Measurements from ENCODE around the gene EMILIN2. TPM values are rescaled to one million over a fixed set of nuclear protein-coding genes. Genes with fewer than 3 reads are reported as not detected.
"Not testable (repeated sequence)": the region's sequence is repeated elsewhere in the genome, so short reads cannot be mapped to it uniquely, and the experiment has no call there.

Gene EMILIN2
- total RNA-seq, 1 experiment from 2014 or later = 2.3 TPM

DNA sequence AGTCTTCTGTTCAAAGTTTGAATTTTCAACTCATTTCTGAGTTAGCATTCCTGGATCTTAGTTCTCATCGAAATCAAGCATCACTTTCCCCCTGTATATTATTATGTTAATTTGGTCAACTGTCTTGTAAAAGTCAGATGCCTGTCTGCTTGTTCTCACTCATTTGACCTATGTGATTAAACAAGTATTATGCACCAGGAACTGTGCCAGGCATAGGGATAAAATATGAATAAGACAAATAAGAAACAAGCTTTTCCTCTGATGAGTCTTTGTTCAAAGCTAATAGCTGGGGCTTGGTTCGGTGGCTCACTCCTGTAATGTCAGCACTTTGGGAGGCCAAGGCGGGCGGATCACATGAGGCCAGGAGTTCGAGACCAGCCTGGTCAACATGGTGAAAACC is 19.7 kb upstream of the EMILIN2 start:
- H3K27me3 ChIP-seq (ENCODE audit: low read length) = no peaks in the 10 kb centered on the region
- H3K27ac ChIP-seq (ENCODE audit: low read length) = no peak overlapping the region
- H3K4me3 ChIP-seq (ENCODE audit: low read length) = no peak overlapping the region
- no peak overlapping the region for H3K9ac ChIP-seq (ENCODE audit: low read length)
- no peaks in the 10 kb centered on the region for H3K79me2 ChIP-seq (ENCODE audit: low read length)
- no peaks in the 10 kb centered on the region for H4K20me1 ChIP-seq (ENCODE audit: insufficient read depth, low read depth, low read length)
- H3K4me2 ChIP-seq (ENCODE audit: low read depth, low read length, poor library complexity, severe bottlenecking) = no peak overlapping the region
- no peaks in the 10 kb centered on the region for H3K9me2 ChIP-seq (replicated peaks; ENCODE audit: insufficient read depth, low read length)
- H3K9me3 ChIP-seq (ENCODE audit: low read length) = no peaks in the 10 kb centered on the region
- no peaks in the 10 kb centered on the region for H3K36me3 ChIP-seq (ENCODE audit: insufficient read depth, low read length)
- no peak for DNase-seq
- no peaks in the 10 kb centered on the region for H3K4me1 ChIP-seq (ENCODE audit: low read length)
- H2AFZ ChIP-seq (ENCODE audit: low read length) = no peak overlapping the region

DNA sequence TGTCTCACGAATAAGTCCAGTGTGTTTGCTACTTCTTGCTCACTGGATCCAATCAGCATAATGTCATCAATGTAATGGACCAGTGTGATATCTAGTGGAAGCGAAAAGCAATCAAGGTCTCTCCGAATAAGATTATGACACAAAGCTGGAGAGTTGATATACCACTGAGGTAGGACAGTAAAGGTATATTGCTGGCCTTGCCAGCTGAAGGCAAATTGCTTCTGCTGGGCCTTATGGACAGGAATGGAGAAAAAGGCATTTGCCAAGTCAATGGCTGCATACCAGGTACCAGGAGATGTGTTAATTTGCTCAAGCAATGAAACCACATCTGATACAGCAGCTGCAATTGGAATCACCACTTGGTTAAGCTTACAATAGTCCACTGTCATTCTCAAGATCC is 10.7 kb upstream of the EMILIN2 start:
- not testable (repeated sequence) for DNase-seq; H2AFZ ChIP-seq (ENCODE audit: low read length); H3K4me1 ChIP-seq (ENCODE audit: low read length); H3K9me2 ChIP-seq (replicated peaks; ENCODE audit: insufficient read depth, low read length); H3K79me2 ChIP-seq (ENCODE audit: low read length); H3K27me3 ChIP-seq (ENCODE audit: low read length); H3K36me3 ChIP-seq (ENCODE audit: insufficient read depth, low read length); H3K27ac ChIP-seq (ENCODE audit: low read length); H4K20me1 ChIP-seq (ENCODE audit: insufficient read depth, low read depth, low read length); H3K9ac ChIP-seq (ENCODE audit: low read length); H3K4me2 ChIP-seq (ENCODE audit: low read depth, low read length, poor library complexity, severe bottlenecking); H3K9me3 ChIP-seq (ENCODE audit: low read length); H3K4me3 ChIP-seq (ENCODE audit: low read length)

DNA sequence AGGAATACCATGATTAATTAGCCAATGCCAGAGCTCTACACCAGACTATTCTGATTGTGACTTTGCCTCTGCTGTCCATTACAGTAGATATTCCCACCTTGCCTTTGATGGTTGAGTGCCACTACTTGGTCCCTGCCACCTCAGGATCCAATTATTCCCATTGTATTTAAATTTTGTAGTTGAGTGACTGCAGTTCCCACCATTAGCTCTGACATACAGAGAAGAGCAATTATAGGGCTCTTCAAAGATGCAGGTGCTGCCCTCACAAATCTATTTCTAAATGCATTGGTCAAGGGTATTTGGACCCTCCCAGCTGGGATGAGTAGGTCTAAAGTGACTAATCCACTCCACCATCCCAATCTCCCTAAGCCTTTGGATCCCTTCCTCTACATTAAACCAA is 9.5 kb upstream of the EMILIN2 start:
- not testable (repeated sequence) for H3K4me2 ChIP-seq (ENCODE audit: low read depth, low read length, poor library complexity, severe bottlenecking); H3K4me1 ChIP-seq (ENCODE audit: low read length); H3K27me3 ChIP-seq (ENCODE audit: low read length); H3K27ac ChIP-seq (ENCODE audit: low read length); H3K4me3 ChIP-seq (ENCODE audit: low read length); H2AFZ ChIP-seq (ENCODE audit: low read length); DNase-seq; H3K79me2 ChIP-seq (ENCODE audit: low read length); H3K9me3 ChIP-seq (ENCODE audit: low read length); H3K36me3 ChIP-seq (ENCODE audit: insufficient read depth, low read length); H3K9ac ChIP-seq (ENCODE audit: low read length); H4K20me1 ChIP-seq (ENCODE audit: insufficient read depth, low read depth, low read length); H3K9me2 ChIP-seq (replicated peaks; ENCODE audit: insufficient read depth, low read length)

DNA sequence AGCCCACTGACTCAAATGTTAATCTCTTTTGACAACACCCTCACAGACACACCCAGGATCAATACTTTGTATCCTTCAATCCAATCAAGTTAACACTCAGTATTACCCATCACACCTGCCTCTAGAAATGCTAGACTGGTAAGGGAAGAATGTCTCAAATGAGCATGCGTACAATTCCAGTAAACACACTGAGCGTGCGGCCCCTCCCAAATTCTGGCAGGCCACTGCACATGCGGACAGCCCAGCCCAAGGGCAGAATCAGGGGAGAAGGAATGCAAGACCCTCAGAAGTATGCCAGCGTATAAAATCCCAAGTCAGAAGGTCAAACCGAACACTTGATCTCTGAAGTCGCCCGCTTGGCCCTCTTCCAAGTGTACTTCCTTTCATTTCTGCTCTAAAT is 7.6 kb upstream of the EMILIN2 start:
- no peak overlapping the region for H2AFZ ChIP-seq (ENCODE audit: low read length)
- no peak overlapping the region for H3K4me2 ChIP-seq (ENCODE audit: low read depth, low read length, poor library complexity, severe bottlenecking)
- no peaks in the 10 kb centered on the region for H4K20me1 ChIP-seq (ENCODE audit: insufficient read depth, low read depth, low read length)
- no peaks in the 10 kb centered on the region for H3K36me3 ChIP-seq (ENCODE audit: insufficient read depth, low read length)
- no peaks in the 10 kb centered on the region for H3K9me2 ChIP-seq (replicated peaks; ENCODE audit: insufficient read depth, low read length)
- no peak for DNase-seq
- no peak overlapping the region for H3K9ac ChIP-seq (ENCODE audit: low read length)
- no peak overlapping the region for H3K27ac ChIP-seq (ENCODE audit: low read length)
- no peaks in the 10 kb centered on the region for H3K9me3 ChIP-seq (ENCODE audit: low read length)
- H3K4me1 ChIP-seq (ENCODE audit: low read length) = peaks cover 9% of the 10 kb centered on the region
- no peak overlapping the region for H3K4me3 ChIP-seq (ENCODE audit: low read length)
- no peaks in the 10 kb centered on the region for H3K27me3 ChIP-seq (ENCODE audit: low read length)
- H3K79me2 ChIP-seq (ENCODE audit: low read length) = no peaks in the 10 kb centered on the region

DNA sequence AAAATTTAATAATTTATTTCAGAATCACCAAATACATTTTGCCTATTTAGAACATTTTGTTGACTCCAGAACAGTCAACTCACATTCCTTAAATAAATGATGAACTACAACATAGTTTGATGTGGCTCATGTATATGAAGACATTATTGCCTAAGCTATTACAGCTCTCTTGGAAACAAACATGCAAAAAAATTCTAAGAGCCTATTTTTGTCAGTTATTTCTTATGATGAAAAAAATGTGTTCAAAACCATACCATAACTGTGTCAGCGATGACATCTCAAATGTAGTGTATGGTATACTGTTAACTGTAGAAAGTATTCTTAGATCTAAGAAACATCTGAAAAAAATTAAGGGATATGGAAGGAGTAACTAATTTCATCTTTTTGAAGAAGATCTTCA is 6.3 kb upstream of the EMILIN2 start:
- Histone ChIP-seq H3K9me3 (ENCODE audit: low read length) (no peaks in the 10 kb centered on the region), H3K79me2 (ENCODE audit: low read length) (no peaks in the 10 kb centered on the region), H3K4me3 (ENCODE audit: low read length) (no peak overlapping the region), H3K27me3 (ENCODE audit: low read length) (0 out of 2 replicates have a peak, but pooled peaks cover 2% of the 10 kb centered on the region), H3K4me2 (ENCODE audit: low read depth, low read length, poor library complexity, severe bottlenecking) (no peak overlapping the region), H3K4me1 (ENCODE audit: low read length) (peaks cover 15% of the 10 kb centered on the region), H3K27ac (ENCODE audit: low read length) (no peak overlapping the region), H3K36me3 (ENCODE audit: insufficient read depth, low read length) (no peaks in the 10 kb centered on the region), H2AFZ (ENCODE audit: low read length) (no peak overlapping the region), H4K20me1 (ENCODE audit: insufficient read depth, low read depth, low read length) (no peaks in the 10 kb centered on the region), H3K9ac (ENCODE audit: low read length) (no peak overlapping the region), H3K9me2 (replicated peaks; ENCODE audit: insufficient read depth, low read length) (no peaks in the 10 kb centered on the region)
- DNase-seq = no peak

DNA sequence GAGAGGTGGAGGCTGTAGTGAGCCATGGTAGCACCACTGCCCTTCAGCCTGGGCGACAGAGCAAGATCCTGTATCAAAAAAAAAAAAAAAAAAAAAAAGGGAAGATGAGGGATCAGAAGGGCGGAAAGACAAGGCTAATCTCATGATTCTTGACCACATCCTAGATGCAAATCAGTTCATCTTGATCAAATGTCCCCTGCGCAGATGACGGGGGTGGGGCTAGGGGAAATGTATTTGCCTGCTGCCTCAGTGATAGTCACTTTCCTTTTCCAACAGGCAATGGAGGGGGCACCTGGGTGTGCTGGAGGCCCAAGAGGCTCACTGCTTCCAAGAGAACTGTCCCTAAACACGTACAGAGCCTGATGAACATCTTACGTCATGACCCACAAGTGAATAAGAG is 3.7 kb upstream of the EMILIN2 start:
- H3K79me2 ChIP-seq (ENCODE audit: low read length) = no peaks in the 10 kb centered on the region
- 0 out of 2 replicates have a peak, but pooled peaks cover 2% of the 10 kb centered on the region for H3K27me3 ChIP-seq (ENCODE audit: low read length)
- no peak overlapping the region for H3K4me2 ChIP-seq (ENCODE audit: low read depth, low read length, poor library complexity, severe bottlenecking)
- no peaks in the 10 kb centered on the region for H3K9me3 ChIP-seq (ENCODE audit: low read length)
- no peak overlapping the region for H3K4me3 ChIP-seq (ENCODE audit: low read length)
- no peak for DNase-seq
- H2AFZ ChIP-seq (ENCODE audit: low read length) = no peak overlapping the region
- H3K4me1 ChIP-seq (ENCODE audit: low read length) = peaks cover 38% of the 10 kb centered on the region
- no peak overlapping the region for H3K27ac ChIP-seq (ENCODE audit: low read length)
- no peak overlapping the region for H3K9ac ChIP-seq (ENCODE audit: low read length)
- H4K20me1 ChIP-seq (ENCODE audit: insufficient read depth, low read depth, low read length) = no peaks in the 10 kb centered on the region
- H3K9me2 ChIP-seq (replicated peaks; ENCODE audit: insufficient read depth, low read length) = no peaks in the 10 kb centered on the region
- no peaks in the 10 kb centered on the region for H3K36me3 ChIP-seq (ENCODE audit: insufficient read depth, low read length)

DNA sequence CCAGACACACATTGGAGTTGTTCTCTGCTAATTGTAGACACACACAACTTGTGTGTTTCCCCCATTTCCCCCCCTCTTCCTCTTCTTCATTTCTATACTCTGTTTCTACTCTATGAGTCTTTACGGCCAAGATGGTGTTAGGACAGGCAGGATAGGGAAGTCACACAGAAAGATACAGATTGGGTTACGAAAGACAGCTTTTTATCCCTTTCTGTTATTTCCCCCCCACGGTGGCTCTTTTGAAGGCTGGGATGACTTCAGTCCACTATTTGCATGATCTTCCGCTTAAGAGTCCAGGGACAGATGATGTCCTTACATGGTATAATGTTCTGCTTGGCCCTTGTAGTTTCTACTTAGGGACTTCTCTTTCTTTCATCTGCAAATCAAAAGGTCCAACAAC is 1.6 kb upstream of the EMILIN2 start:
- no peak overlapping the region for H2AFZ ChIP-seq (ENCODE audit: low read length)
- H3K36me3 ChIP-seq (ENCODE audit: insufficient read depth, low read length) = no peaks in the 10 kb centered on the region
- no peaks in the 10 kb centered on the region for H4K20me1 ChIP-seq (ENCODE audit: insufficient read depth, low read depth, low read length)
- H3K27ac ChIP-seq (ENCODE audit: low read length) = no peak overlapping the region
- no peak overlapping the region for H3K4me3 ChIP-seq (ENCODE audit: low read length)
- no peaks in the 10 kb centered on the region for H3K79me2 ChIP-seq (ENCODE audit: low read length)
- no peak overlapping the region for H3K4me2 ChIP-seq (ENCODE audit: low read depth, low read length, poor library complexity, severe bottlenecking)
- peak; percentile 46 for DNase-seq
- peaks cover 7% of the 10 kb centered on the region; the same call in 1 of the 2 replicates for H3K27me3 ChIP-seq (ENCODE audit: low read length)
- peaks cover 45% of the 10 kb centered on the region for H3K4me1 ChIP-seq (ENCODE audit: low read length)
- no peaks in the 10 kb centered on the region for H3K9me2 ChIP-seq (replicated peaks; ENCODE audit: insufficient read depth, low read length)
- no peak overlapping the region for H3K9ac ChIP-seq (ENCODE audit: low read length)
- no peaks in the 10 kb centered on the region for H3K9me3 ChIP-seq (ENCODE audit: low read length)

DNA sequence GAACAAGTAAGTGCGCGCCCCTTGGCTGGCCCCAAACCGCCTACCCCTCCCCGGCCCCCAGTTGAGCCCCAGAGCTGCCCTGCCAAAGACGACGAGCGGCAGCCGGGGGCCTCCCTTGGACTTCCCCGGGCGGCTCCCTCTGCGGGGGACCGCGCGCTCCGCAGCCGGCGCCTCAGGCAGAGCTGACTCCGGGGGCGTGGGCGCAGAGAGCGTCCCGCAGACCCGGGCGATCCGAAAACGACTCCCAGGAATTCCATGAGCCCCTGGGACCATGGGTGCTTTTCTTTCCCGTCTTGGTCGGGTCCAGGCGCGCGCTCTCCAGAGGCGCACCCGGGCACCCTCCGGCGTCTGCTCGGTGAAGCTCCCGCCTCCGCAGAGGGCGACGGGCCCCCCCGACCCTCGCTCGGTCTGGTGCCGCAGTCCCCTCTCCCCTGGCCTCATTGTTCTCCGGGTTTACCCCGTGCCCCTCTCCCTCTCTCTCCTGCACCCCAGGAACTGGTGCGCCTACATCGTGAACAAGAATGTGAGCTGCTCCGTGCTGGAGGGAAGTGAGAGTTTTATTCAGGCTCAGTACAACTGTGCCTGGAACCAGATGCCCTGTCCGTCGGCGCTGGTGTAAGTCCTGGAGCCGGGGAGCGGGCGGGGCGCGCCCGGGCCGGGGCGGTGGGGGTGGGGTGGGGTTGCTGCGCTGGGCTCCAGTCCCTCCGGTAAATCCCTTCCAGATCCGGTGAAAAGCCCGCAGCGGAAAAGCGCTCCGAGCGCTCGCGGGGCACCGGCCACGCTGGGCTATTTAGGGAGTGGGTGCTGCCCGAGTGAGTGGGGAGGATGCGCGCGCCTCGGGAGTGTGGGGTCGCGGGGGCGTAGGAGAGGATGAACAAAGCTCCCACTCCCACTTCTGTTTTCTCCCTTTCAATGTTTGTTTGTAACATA is 776 bp downstream of the EMILIN2 start:
- H3K4me3 ChIP-seq (ENCODE audit: low read length) = peak overlapping the region; percentile 53
- peak overlapping the region; percentile 27; the same call in 1 of the 2 replicates for H2AFZ ChIP-seq (ENCODE audit: low read length)
- H3K79me2 ChIP-seq (ENCODE audit: low read length) = no peaks in the 10 kb centered on the region
- H3K4me2 ChIP-seq (ENCODE audit: low read depth, low read length, poor library complexity, severe bottlenecking) = peak overlapping the region; percentile 70
- no peak overlapping the region for H3K27ac ChIP-seq (ENCODE audit: low read length)
- no peaks in the 10 kb centered on the region for H4K20me1 ChIP-seq (ENCODE audit: insufficient read depth, low read depth, low read length)
- H3K9me2 ChIP-seq (replicated peaks; ENCODE audit: insufficient read depth, low read length) = no peaks in the 10 kb centered on the region
- H3K4me1 ChIP-seq (ENCODE audit: low read length) = peaks cover 45% of the 10 kb centered on the region
- no peaks in the 10 kb centered on the region for H3K9me3 ChIP-seq (ENCODE audit: low read length)
- peak overlapping the region; percentile 59 for H3K9ac ChIP-seq (ENCODE audit: low read length)
- peaks cover 7% of the 10 kb centered on the region; the same call in 1 of the 2 replicates for H3K27me3 ChIP-seq (ENCODE audit: low read length)
- no peaks in the 10 kb centered on the region for H3K36me3 ChIP-seq (ENCODE audit: insufficient read depth, low read length)
- DNase-seq = peak; percentile 48

Data from Karpas-422 (cell line).